GM11168 (cell line): ENCODE measurements around the gene PHC3.

Experiments used
- in situ Hi-C: fragments of 300-500 bp; cut with MboI; formaldehyde crosslinking; loops from one replicate; pipeline ENCODE4 v1.12.0; 2022; ENCODE audit warnings: low sequenced_read_pairs; ENCODE audit not compliant: unreplicated experiment

The PHC3 gene

GRCh38 chr3:170049146-170050000 lies 132.2 kb downstream of the PHC3 start:
- in situ Hi-C loops, result no loop called here

- in situ Hi-C loops, result no loop called here
Measured at GRCh38 chr3:170047133-170047404, 134.5 kb downstream of the PHC3 start.

- in situ Hi-C loops, result no loop called here
Measured at GRCh38 chr3:170046269-170047132, 135.0 kb downstream of the PHC3 start.

GRCh38 chr3:170044795-170045244 lies 136.7 kb downstream of the PHC3 start:
- in situ Hi-C loops, result no loop called here

- in situ Hi-C loops, result no loop called here
Measured at GRCh38 chr3:170044271-170044670, 137.3 kb downstream of the PHC3 start.

- in situ Hi-C loops, result no loop called here
Measured at GRCh38 chr3:170043506-170043905, 138.0 kb downstream of the PHC3 start.

- in situ Hi-C loops, result no loop called here
Measured at GRCh38 chr3:170040418-170040817, 141.1 kb downstream of the PHC3 start.

GRCh38 chr3:170038434-170039110 lies 143.0 kb downstream of the PHC3 start:
- in situ Hi-C loops, result no loop called here
